Motor neuron (in vitro differentiated cells): ENCODE results near the gene KCNN3. TPM values are rescaled to one million over a fixed set of nuclear protein-coding genes. Genes with fewer than 3 reads are reported as not detected.

Source experiments
- ATAC-seq, 8 experiments: fragments of 200-7000 bp; cut with Tn5 transposase; replicated peaks in 6 of 8; 2 replicates each; pipeline ENCODE4 v1.8.0; 2021; ENCODE audit warnings: mild to moderate bottlenecking in 8 of 8, moderate library complexity in 8 of 8
- H3K27ac ChIP-seq, 2 donors: fragments of 250-450 bp; sonication (Bioruptor Pico); 2 replicates each; pipeline ENCODE4 v1.9.0; 2021; ENCODE audit warnings: antibody characterized with exemption in 2 of 2, mild to moderate bottlenecking in 2 of 2, moderate library complexity in 1 of 2
- H3K4me1 ChIP-seq, 2 donors: fragments of 250-450 bp; sonication (Bioruptor Pico); replicated peaks in 1 of 2; 2 replicates each; pipeline ENCODE4 v1.6.1; 2021; ENCODE audit warnings: antibody characterized with exemption in 2 of 2, mild to moderate bottlenecking in 2 of 2, moderate library complexity in 1 of 2
- H3K4me3 ChIP-seq, 5 donors: fragments of 250-450 bp; sonication (Bioruptor Pico); 2 replicates each; pipeline ENCODE4 v1.9.0; 2021; ENCODE audit warnings: antibody characterized with exemption in 5 of 5, mild to moderate bottlenecking in 5 of 5, moderate library complexity in 4 of 5
- WGBS, 10 experiments: fragments of 450-650 bp; shearing (Covaris generic); methylation state at CpG; one replicate each; pipeline ENCODE4 v1.0.0; 2022; 5-methylcytosine and 5-hydroxymethylcytosine counted together
- in situ Hi-C, 9 experiments: fragments of 400-800 bp; cut with MboI; loops; one replicate each; pipeline ENCODE4 v1.15.0; 2021; ENCODE audit warnings: low sequenced_read_pairs in 9 of 9, low pct_unique_long_range_greater_than_20kb in 2 of 9; ENCODE audit not compliant: unreplicated experiment in 9 of 9
- total RNA-seq, 8 experiments: library from RNA; unstranded; fragments of 300-600 nt; gene quantifications; 2 replicates each; pipeline versions ENCODE4 v1.2.3 to v1.2.4, GENCODE V29; 2022

The KCNN3 gene
- total RNA-seq, 8 experiments from 2014 or later: 0.50 to 16.1 (median 1.5) TPM

DNA sequence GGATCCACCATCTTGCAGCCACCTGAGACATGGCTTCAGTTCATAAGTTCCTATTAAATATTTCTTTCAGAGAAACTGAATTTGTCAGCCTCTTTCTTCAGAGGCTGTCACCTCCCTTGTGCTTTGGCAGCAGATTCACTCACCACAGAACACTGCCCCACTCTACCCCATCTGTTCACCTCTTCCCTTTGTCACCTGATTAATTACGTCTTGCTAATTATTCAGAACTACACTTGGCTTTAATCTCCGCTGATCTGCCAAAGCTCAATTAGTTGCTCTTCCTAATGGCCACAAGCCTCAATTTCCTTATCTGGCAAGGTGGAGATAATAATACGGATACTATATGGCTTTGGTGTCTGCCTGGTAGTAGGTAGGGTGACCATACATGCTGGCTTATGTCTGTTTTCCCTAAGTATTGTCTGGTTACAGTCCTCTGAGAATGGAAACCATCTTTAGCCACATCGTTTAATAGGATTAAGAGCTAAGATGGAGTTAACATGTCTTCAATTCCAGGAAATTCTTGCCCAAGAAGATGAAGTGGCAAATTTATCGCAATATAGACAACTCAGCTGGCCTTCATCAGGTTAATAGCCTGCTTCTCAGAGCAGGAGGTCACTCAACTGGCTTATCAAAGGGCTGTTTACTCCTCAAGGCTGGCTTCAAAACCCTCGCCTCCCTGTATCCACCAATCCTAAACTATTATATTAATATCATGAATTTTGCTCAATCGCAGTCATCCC is 203.9 kb downstream of the KCNN3 start:
- WGBS, 10 experiments: 11 to 100% (median 74%) methylated on average over 3 to 7 of the region's 7 CpGs; no CpG with 5 or more reads in 2 of the 10 experiments
- no peak overlapping the region for H3K4me3 ChIP-seq
- no peaks in the 10 kb centered on the region for H3K4me1 ChIP-seq
- no peak overlapping the region for H3K27ac ChIP-seq
- in situ Hi-C loops: loop anchor here in 8 of 9 experiments (5.0 to 25.0 kb wide), 4 partner anchors 96 to 221 kb away; no protein-coding TSS in a partner anchor
- no peak for ATAC-seq

DNA sequence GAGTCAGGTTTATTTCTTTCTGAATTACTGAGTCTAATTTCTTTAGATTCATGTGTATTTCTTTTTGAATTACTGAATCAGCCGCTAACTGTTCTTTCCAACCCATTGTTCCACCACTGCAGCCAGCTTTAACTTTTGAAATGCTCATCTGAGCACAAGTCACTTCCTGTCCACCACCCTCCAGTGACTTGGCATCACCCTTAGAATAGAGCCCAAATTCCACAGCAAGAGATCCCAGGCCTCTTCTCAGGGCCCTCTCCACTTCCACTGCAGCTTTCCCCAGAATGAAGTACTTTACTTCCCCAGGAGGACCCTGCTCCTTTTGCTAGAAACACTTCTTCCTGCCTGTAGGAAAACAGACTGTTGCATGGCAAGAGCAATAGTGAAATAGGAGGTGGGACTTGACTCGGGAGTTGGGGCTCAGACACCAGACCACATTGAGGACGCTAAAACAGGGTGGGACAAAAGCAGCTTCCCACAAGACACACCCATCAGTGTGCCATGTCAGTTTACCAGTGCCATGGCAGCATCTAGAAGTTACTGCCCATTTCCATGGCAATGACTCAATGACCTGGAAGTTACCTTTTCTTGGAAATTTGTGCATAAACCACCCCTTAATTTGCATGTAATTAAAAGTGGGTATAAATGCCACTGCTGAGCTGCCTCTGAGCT is 205.6 kb downstream of the KCNN3 start:
- in situ Hi-C loops: loop anchor here in 8 of 9 experiments (5.0 to 25.0 kb wide), 4 partner anchors 98 to 223 kb away; no protein-coding TSS in a partner anchor
- peak in 3 of 8 experiments; percentile 33 to 72 (median 40) for ATAC-seq
- WGBS, 10 experiments: 30 to 100% (median 82%) methylated on average over 1 to 3 of the region's 3 CpGs; no CpG with 5 or more reads in 3 of the 10 experiments
- Histone ChIP-seq H3K4me3 (no peak overlapping the region), H3K4me1 (no peaks in the 10 kb centered on the region), H3K27ac (no peak overlapping the region)

DNA sequence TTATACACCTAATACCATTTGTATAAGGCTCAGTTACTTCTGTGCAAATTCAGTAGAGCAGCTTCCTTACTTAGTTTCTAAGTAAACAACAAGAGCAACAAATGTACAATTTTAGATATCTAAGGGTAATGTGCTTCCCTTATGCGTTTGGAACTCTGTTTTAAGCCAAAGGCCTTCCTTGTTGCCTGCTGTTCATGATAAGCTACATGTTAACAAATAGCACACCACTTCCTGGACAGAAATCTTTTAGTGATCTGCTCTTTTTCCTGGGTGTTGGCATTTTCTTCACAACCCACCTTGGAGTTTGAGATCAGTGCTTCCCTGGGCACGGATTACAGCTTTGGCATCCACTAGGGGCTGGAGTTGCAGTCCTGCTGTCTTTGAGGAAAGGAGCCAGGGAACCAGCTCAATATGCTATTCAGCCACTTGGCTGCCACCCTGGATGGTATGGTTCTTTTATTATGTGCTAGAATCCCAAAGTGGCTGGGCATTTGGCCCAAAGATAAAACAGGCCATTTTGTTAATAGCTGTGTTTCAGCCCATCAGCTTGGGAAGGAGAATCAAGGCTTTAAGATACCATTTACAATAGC is 206.5 kb downstream of the KCNN3 start:
- in situ Hi-C loops: loop anchor here in 7 of 9 experiments (10.0 to 25.0 kb wide), 3 partner anchors 99 to 224 kb away; no protein-coding TSS in a partner anchor
- no peak overlapping the region for H3K4me3 ChIP-seq
- H3K27ac ChIP-seq: no peak overlapping the region
- WGBS, 10 experiments: 0 to 100% (median 48%) methylated on average over 1 to 2 of the region's 2 CpGs; no CpG with 5 or more reads in 2 of the 10 experiments
- no peak for ATAC-seq
- no peaks in the 10 kb centered on the region for H3K4me1 ChIP-seq

DNA sequence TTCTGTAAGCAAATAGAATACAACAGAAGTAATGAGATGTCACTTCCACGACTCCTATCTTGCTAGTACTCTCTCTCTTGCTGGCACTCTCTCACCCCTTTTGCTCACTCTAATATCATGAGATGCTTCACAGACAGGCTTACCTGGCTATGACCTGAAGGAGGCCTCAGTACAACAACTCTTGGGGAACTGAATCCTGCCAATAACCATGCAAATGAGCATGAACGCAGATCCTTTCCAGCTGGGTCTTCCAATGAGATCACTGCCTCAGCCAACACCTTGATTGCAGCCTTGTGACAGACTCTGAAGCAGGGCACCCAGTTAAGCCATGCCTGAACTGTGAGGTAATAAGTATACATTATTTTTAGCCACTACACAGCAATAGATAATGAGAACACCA is 209.0 kb downstream of the KCNN3 start:
- in situ Hi-C loops: loop anchor here in 7 of 9 experiments (10.0 to 25.0 kb wide), 3 partner anchors 101 to 226 kb away; no protein-coding TSS in a partner anchor
- Histone ChIP-seq H3K4me1 (no peaks in the 10 kb centered on the region), H3K4me3 (no peak overlapping the region), H3K27ac (no peak overlapping the region)
- 10 to 100% (median 53%) methylated on average over 1 to 2 of the region's 2 CpGs; no CpG with 5 or more reads in 2 of the 10 experiments for WGBS, 10 experiments
- ATAC-seq: no peak

DNA sequence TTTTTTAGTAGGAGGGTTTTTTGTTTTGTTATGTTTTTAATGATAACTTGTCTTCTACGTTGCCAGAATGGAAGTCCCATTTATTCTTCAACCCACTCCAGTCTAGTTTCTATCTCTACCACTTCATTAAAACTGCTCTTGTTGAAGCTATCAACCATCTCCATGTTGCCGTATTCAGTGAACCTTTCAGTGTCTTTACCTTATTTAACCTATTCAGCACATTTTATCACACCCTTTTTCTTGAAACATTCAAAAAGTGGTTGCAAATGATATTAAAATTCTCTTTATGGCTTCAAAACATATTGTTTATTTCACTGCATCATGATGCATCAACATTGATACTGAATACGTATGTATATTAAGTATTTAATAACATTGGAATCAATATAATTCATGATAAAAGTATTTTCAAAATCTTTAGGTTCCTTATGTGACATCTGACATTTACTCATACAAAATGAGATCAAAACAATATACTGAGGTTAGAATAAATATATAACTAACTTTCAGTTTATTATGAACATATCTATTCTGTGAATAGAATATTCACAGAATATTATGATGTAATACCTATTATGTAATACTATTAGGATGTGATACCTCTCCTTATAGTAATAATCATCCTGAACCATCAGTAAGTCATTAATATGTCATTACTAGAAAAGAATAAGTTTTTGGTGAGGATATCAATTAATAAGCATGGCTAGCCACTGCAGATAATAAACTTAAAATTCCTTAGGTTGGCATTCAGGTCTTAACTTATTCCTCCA is 210.1 kb downstream of the KCNN3 start:
- no peak for ATAC-seq
- Histone ChIP-seq H3K4me1 (no peaks in the 10 kb centered on the region), H3K4me3 (no peak overlapping the region), H3K27ac (no peak overlapping the region)
- in situ Hi-C loops: loop anchor here in 7 of 9 experiments (10.0 to 25.0 kb wide), 3 partner anchors 102 to 227 kb away; no protein-coding TSS in a partner anchor
- 11 to 96% (median 77%) methylated on average over 2 to 3 of the region's 3 CpGs for WGBS, 10 experiments

DNA sequence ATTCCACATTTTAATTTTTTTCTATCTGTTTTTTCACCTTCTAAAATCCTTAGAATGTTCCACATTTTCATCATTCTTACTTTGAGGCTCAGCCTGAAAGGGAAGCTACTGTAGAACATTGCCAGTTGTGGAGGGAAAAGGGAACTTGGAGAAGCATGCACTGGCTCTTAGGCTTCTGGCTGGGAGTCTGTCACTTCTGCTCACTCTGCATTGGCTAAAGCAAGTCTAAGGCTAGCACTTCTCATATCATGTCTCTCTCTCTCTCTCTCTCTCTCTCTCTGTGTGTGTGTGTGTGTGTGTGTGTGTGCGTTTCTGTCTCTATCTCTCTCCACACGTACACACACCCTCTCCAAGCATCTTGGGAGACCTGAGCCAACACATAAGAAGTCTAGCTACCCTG is 212.5 kb downstream of the KCNN3 start:
- Histone ChIP-seq H3K27ac (no peak overlapping the region), H3K4me1 (no peaks in the 10 kb centered on the region), H3K4me3 (no peak overlapping the region)
- ATAC-seq: no peak
- WGBS, 10 experiments: 0 to 64% (median 43%) methylated on average over 1 to 2 of the region's 2 CpGs; no CpG with 5 or more reads in 5 of the 10 experiments
- in situ Hi-C loops: loop anchor here in 4 of 9 experiments (25.0 kb wide), 2 partner anchors 105 to 230 kb away; no protein-coding TSS in a partner anchor

DNA sequence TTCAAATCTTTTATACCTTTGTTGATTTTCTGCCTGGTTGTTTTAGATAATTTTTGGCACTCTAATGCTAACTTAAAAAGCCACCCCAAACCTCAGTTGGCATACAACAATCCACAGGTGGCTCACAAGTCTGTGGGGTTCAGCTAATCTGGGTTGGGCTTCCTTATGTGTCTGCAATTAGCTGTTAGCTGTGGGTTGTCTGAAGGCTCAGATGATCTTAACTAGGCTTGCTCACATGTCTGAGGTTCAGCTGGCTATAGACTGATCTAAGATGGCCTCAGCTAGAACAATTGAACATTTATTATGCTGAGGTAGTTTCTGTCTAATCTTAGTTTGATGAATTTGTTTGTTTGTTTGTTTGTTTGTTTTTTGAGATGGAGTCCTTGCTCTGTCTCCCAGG is 217.2 kb downstream of the KCNN3 start:
- no peaks in the 10 kb centered on the region for H3K4me1 ChIP-seq
- no peak overlapping the region for H3K4me3 ChIP-seq
- no peak for ATAC-seq
- in situ Hi-C loops: loop anchor here in 4 of 9 experiments (25.0 kb wide), 2 partner anchors 109 to 234 kb away; no protein-coding TSS in a partner anchor
- no peak overlapping the region for H3K27ac ChIP-seq

Other genes starting within 250 kb of the KCNN3 start
- 10 to 100 TPM; 11.5 to 47.1 (median 24.6) TPM for gene PMVK, start 66.4 kb upstream of the KCNN3 start, total RNA-seq
- 100 to 1,000 TPM in 2 of 8 experiments, 10 to 100 TPM in 6; 12.4 to 156 (median 30.8) TPM for gene PBXIP1, start 85.8 kb upstream of the KCNN3 start, total RNA-seq
- 10 to 100 TPM; 14.4 to 49.9 (median 26.5) TPM for gene PYGO2, start 91.5 kb upstream of the KCNN3 start, total RNA-seq
- gene SHC1, start 100.5 kb upstream of the KCNN3 start, total RNA-seq: 100 to 1,000 TPM in 2 of 8 experiments, 10 to 100 TPM in 6; 24.8 to 184 (median 53.5) TPM
- 100 to 1,000 TPM in 1 of 8 experiments, 10 to 100 TPM in 7; 21.6 to 257 (median 42.5) TPM for gene CKS1B, start 104.4 kb upstream of the KCNN3 start, total RNA-seq
- 10 to 100 TPM; 34.1 to 76.9 (median 49.2) TPM for gene FLAD1, start 113.1 kb upstream of the KCNN3 start, total RNA-seq
- gene LENEP, start 123.3 kb upstream of the KCNN3 start, total RNA-seq: 1 to 10 TPM in 4 of 8 experiments, under 1 TPM in 3, not detected in 1; 0.38 to 3.4 (median 1.3) TPM
- 10 to 100 TPM in 3 of 8 experiments, 1 to 10 TPM in 5; 3.1 to 26.9 (median 8.6) TPM for gene ZBTB7B, start 132.5 kb upstream of the KCNN3 start, total RNA-seq
- gene DCST2, start 163.5 kb upstream of the KCNN3 start, total RNA-seq: 1 to 10 TPM in 2 of 8 experiments, under 1 TPM in 5, not detected in 1; 0.22 to 2.8 (median 0.78) TPM
- under 1 TPM in 2 of 8 experiments, not detected in 6; 0.16 to 1.00 TPM for gene DCST1, start 163.5 kb upstream of the KCNN3 start, total RNA-seq
- 10 to 100 TPM; 15.7 to 76.9 (median 28.1) TPM for gene ADAM15, start 181.0 kb upstream of the KCNN3 start, total RNA-seq
- gene EFNA4, start 193.5 kb upstream of the KCNN3 start, total RNA-seq: 10 to 100 TPM in 2 of 8 experiments, 1 to 10 TPM in 6; 5.4 to 10.9 (median 7.7) TPM
- gene EFNA3, start 208.6 kb upstream of the KCNN3 start, total RNA-seq: 10 to 100 TPM in 5 of 8 experiments, 1 to 10 TPM in 2, under 1 TPM in 1; 0.71 to 53.7 (median 27.8) TPM